Measurements from ENCODE around the gene LAMA5.

Gene LAMA5

DNA sequence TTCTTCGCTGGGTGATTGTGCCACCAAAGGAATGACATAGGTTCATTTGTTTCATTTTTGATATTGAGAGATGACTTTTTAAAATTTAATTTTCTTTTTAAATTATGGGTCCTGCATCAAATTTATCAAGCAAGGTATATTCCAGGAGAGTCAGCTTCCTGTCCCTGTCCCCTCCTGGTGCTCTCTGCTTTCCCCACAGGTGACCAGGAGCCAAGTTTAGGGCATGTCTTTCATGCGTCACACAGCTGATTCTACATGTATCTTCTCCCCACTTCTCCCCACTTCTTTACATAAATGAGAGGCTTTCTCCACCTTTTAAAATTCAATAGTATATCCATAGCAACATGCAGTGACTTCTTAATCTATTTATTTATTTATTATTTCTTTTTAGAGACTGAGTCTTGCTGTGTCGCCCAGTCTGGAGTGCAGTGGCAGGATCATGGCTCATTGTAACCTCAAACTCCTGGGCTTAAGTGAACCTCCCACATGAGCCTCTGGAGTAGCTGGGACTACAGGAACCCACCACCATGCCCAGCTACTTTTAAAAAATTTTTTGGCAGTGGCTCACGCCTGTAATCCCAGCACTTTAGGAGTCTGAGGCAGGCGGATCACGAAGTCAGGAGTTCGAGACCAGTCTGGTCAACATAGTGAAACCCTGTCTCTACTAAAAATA, 98.7 kb downstream of the LAMA5 start:
- no peak for DNase-seq (ENCODE audit: low read depth in 2 of 2)

- DNase-seq (ENCODE audit: low read depth in 2 of 2) = no peak
Measured at GRCh38 chr20:62267543-62267942, 99.6 kb downstream of the LAMA5 start.

- no peak for DNase-seq (ENCODE audit: low read depth in 2 of 2)
Measured at GRCh38 chr20:62266851-62267250, 100.3 kb downstream of the LAMA5 start.

DNA sequence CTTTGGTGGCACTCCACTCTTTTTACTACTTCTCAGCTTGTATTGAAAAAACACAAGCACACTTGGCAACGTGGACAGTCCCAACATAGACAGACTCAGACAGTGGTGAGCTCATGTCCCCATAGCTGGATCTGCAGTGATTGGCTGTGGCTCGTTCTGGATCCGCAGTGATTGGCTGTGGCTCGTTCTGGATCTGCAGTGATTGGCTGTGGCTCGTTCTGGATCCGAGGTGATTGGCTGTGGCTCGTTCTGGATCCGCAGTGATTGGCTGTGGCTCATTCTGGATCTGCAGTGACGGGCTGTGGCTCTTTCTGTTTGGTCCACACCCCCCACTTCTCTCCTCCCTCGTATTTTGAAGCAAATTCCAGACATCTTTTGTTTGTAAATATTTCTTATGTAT, 100.8 kb downstream of the LAMA5 start:
- no peak for DNase-seq (ENCODE audit: low read depth in 2 of 2)

DNA sequence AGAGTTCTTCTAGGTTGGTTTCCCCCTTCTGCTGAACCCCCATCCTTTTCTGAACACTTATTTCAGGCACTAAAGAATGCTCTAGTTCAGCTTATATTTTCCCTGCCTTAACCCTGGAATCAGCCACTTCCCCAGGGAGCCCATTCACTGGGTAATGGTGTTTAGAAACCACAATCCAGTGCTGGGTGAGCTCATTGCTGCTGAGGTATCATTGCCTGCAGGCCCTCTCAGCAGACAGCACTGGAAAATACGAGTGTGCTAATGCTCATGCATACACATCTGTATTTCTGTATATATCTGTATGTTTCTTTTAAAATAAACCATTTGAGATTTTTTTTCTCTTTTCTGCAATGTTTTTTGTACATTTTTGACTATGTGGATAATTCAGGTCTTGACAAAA, 101.7 kb downstream of the LAMA5 start:
- no peak for DNase-seq (ENCODE audit: low read depth in 2 of 2)

DNA sequence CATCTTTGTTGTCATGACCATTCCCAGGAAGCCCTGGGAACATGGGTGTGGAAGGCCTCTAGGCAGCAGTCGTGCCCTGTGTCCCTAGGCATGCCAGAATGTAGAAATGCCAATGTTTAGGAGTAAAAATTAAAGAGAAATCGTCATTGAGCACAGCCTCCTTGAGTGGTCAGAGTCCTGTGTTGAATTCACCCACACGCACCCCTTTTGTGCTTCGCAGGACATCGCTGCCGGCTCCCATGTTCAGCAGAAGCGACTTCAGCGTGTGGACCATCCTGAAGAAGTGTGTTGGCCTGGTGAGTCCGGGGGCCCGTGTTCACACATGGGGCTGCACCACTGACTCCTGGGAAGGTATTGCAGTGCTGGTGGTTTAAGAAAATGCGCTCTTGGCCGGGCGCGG, 103.7 kb downstream of the LAMA5 start:
- DNase-seq (ENCODE audit: low read depth in 2 of 2) = no peak

DNA sequence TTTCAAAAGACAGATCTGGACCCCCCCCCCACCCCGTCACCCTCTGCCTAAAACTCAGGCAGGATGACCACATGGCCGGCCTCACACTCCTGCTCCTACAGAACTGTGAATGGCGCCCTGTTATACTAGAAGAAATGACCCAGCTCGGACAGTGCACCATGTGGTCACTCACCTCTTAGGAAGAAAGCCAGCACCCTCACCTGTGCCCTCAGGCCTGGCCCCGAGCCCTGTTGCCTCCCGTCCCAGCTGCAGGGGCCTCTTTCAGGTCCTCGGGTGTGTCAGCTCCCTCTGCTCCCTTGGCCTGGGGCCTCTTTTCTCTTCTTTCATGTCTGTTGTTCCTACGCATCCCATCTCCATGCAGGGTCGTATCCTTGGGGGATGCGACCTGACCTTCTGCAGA, 105.0 kb downstream of the LAMA5 start:
- DNase-seq (ENCODE audit: low read depth in 2 of 2) = no peak

- DNase-seq (ENCODE audit: low read depth in 2 of 2) = no peak
Measured at GRCh38 chr20:62259294-62259565, 107.9 kb downstream of the LAMA5 start.
